B cell (primary cell): ENCODE data around the gene GAS5. TPM values are rescaled to one million over a fixed set of nuclear protein-coding genes. Genes with fewer than 3 reads are reported as not detected.

ENCODE experiments used
- ATAC-seq: fragments of 200-7000 bp; cut with Tn5 transposase; one replicate; pipeline ENCODE4 v1.10.0; 2021; ENCODE audit warnings: low read depth, mild to moderate bottlenecking, moderate number of reproducible peaks, moderate library complexity
- CTCF ChIA-PET: fragments of 350-600 bp; sonication (Branson Sonifier 250); formaldehyde crosslinking; loops from one replicate; lab custom pipeline; 2021; ENCODE audit warnings: antibody characterized with exemption, inconsistent platforms; lab: Charles Lee
- POLR2A ChIA-PET: fragments of 350-600 bp; sonication (Branson Sonifier 250); formaldehyde crosslinking; loops from one replicate; lab custom pipeline; 2021; ENCODE audit warnings: antibody characterized with exemption; lab: Charles Lee
- DNase-seq: peaks from one replicate; pipeline ENCODE4 v3.0.0; 2013
- H2AFZ ChIP-seq: 2 replicates; pipeline ENCODE4 v1.6.1; 2012; ENCODE audit warnings: mild to moderate bottlenecking, low read depth, low read length; ENCODE audit not compliant: insufficient read depth, poor library complexity, severe bottlenecking
- H3K27ac ChIP-seq, 2 donors: 1 replicate in 1 of 2; 2 replicates in 1 of 2; pipeline ENCODE4 v1.5.1; 2012 to 2013; ENCODE audit warnings: low read length in 2 of 2, mild to moderate bottlenecking in 2 of 2, moderate library complexity in 1 of 2
- H3K27me3 ChIP-seq, 4 experiments: fragments of 200-600 bp in 1 of 4; sonication (generic) in 1 of 4; replicated peaks in 1 of 4; 1 replicate in 2 of 4; 2 replicates in 2 of 4; pipeline versions ENCODE4 v1.6.1 to v1.7.0; 2013 to 2016; ENCODE audit warnings: low read length in 3 of 4, mild to moderate bottlenecking in 2 of 4, mixed read lengths in 1 of 4, moderate library complexity in 1 of 4; ENCODE audit not compliant: insufficient read depth in 4 of 4, control insufficient read depth in 3 of 4; ENCODE audit errors: control extremely low read depth in 1 of 4
- H3K36me3 ChIP-seq, 2 experiments: replicated peaks in 1 of 2; 1 replicate in 1 of 2; 2 replicates in 1 of 2; pipeline versions ENCODE4 v1.6.1 to v1.7.1; 2013; ENCODE audit warnings: low read length in 1 of 2; ENCODE audit not compliant: insufficient read depth in 2 of 2, control insufficient read depth in 1 of 2; ENCODE audit errors: control extremely low read depth in 1 of 2, extremely low read depth in 1 of 2
- H3K4me1 ChIP-seq, 2 donors: fragments of 200-600 bp in 1 of 2; sonication (generic) in 1 of 2; 1 replicate in 1 of 2; 2 replicates in 1 of 2; pipeline versions ENCODE4 v1.5.1 to v1.6.1; 2013 to 2017; ENCODE audit warnings: low read length in 2 of 2; ENCODE audit not compliant: control insufficient read depth in 2 of 2, insufficient read depth in 2 of 2
- H3K4me2 ChIP-seq: replicated peaks from 2 replicates; pipeline ENCODE3; 2012; ENCODE audit warnings: mild to moderate bottlenecking, low read depth, low read length; ENCODE audit not compliant: poor library complexity, severe bottlenecking
- H3K4me3 ChIP-seq, 5 experiments: fragments of 200-600 bp in 1 of 5; sonication (generic) in 1 of 5; 1 replicate in 3 of 5; 2 replicates in 2 of 5; pipeline versions ENCODE4 v1.5.1 to v1.7.0; 2011 to 2016; ENCODE audit warnings: low read length in 4 of 5, mild to moderate bottlenecking in 4 of 5, low read depth in 2 of 5, control low read depth in 1 of 5, moderate library complexity in 1 of 5; ENCODE audit not compliant: insufficient read depth in 1 of 5; ENCODE audit errors: control extremely low read depth in 1 of 5, extremely low read depth in 1 of 5
- H3K79me2 ChIP-seq: fragments of 200-600 bp; sonication (generic); one replicate; pipeline ENCODE4 v1.6.0; 2016; ENCODE audit warnings: low read length; ENCODE audit not compliant: control insufficient read depth, insufficient read depth
- H3K9ac ChIP-seq: fragments of 200-600 bp; sonication (generic); 2 replicates; pipeline ENCODE4 v1.6.1; 2017; ENCODE audit warnings: mild to moderate bottlenecking, low read length, moderate library complexity
- H3K9me3 ChIP-seq, 3 donors: one replicate each; pipeline versions ENCODE4 v1.6.1 to v1.7.1; 2013; ENCODE audit warnings: low read length in 2 of 3; ENCODE audit not compliant: control insufficient read depth in 2 of 3, insufficient read depth in 1 of 3; ENCODE audit errors: control extremely low read depth in 1 of 3
- H4K20me1 ChIP-seq: 2 replicates; pipeline ENCODE4 v1.6.0; 2012; ENCODE audit warnings: mild to moderate bottlenecking, low read length; ENCODE audit not compliant: insufficient read depth, control insufficient read depth, poor library complexity, severe bottlenecking
- H3K27ac Mint-ChIP-seq: one replicate; pipeline ENCODE4 v1.8.0; 2021; ENCODE audit warnings: mixed read lengths
- H3K27me3 Mint-ChIP-seq: one replicate; pipeline ENCODE4 v1.8.0; 2021; ENCODE audit warnings: mixed read lengths
- H3K4me1 Mint-ChIP-seq: one replicate; pipeline ENCODE4 v1.8.0; 2021; ENCODE audit warnings: mixed read lengths
- H3K4me3 Mint-ChIP-seq: one replicate; pipeline ENCODE4 v1.8.0; 2021; ENCODE audit warnings: mixed read lengths
- H3K9me3 Mint-ChIP-seq: one replicate; pipeline ENCODE4 v1.8.0; 2022; ENCODE audit warnings: mixed read lengths; ENCODE audit not compliant: insufficient read depth
- CTCF ChIP-seq: fragments of 200-600 bp; IDR thresholded peaks from one replicate; pipeline ENCODE4 v1.8.0; 2022; ENCODE audit warnings: antibody characterized with exemption, mild to moderate bottlenecking
- EZH2 ChIP-seq: IDR thresholded peaks from 2 replicates; pipeline ENCODE4 v1.6.1; 2012; ENCODE audit warnings: borderline replicate concordance, low read depth, mild to moderate bottlenecking, moderate library complexity, low read length; ENCODE audit not compliant: insufficient read depth, poor library complexity, severe bottlenecking
- WGBS: methylation state at CpG from one replicate; pipeline ENCODE4 v1.1.5; 2013; ENCODE audit warnings: missing lambda C conversion rate; ENCODE audit not compliant: insufficient coverage; 5-methylcytosine and 5-hydroxymethylcytosine counted together
- intact Hi-C: fragments of 100-400 bp; cut with micrococcal nuclease; formaldehyde crosslinking; loops from one replicate; pipeline ENCODE4 v1.10.0; 2022
- polyA plus RNA-seq: library from polyadenylated mRNA; depleted of rRNA; stranded (reverse); fragments of >200 nt; gene quantifications from 2 replicates; pipeline ENCODE4 v1.2.3, GENCODE V29; 2012
- total RNA-seq, 2 donors: library from RNA; stranded (reverse); fragments of 120-200 nt in 1 of 2; gene quantifications; 1 replicate in 1 of 2; 2 replicates in 1 of 2; pipeline versions ENCODE4 v1.2.3 to v1.2.4, GENCODE V29; 2013 to 2022

GAS5 gene
- total and polyA plus RNA-seq, 2 donors (not counting 1 experiment from before 2014, with no cell fraction given) = 472 to 622 TPM

GRCh38 chr1:173865468-173866164 is 2.2 kb downstream of the GAS5 start:
- Histone ChIP-seq H4K20me1 (no peaks in the 10 kb centered on the region), H3K36me3 (peaks cover 5 to 52% of the 10 kb centered on the region in 2 experiments), H3K79me2 (peaks cover 15% of the 10 kb centered on the region), H3K27me3 (no peaks in the 10 kb centered on the region), H3K4me1 (peaks cover 34 to 46% of the 10 kb centered on the region in 2 donors), H3K9me3 (no peaks in the 10 kb centered on the region), H3K4me3 (no peak overlapping the region), H3K27ac (peak overlapping the region in 1 of 2 donors; percentile 90), H3K4me2 (peak overlapping the region; percentile 90), H2AFZ (no peak overlapping the region), H3K9ac (no peak overlapping the region)
- Mint-ChIP-seq H3K27me3 (no peaks in the 10 kb centered on the region), H3K4me1 (peaks cover 61% of the 10 kb centered on the region), H3K27ac (peak overlapping the region; percentile 98), H3K9me3 (no peaks in the 10 kb centered on the region), H3K4me3 (peak overlapping the region; percentile 94)
- 29% methylated on average over 3 of the region's 4 CpGs for WGBS
- TF ChIP-seq CTCF = no peak
- ChIA-PET CTCF (interaction anchor here (0.6 to 1.5 kb wide), 4 partner anchors 42 to 856 kb away, joined by 3 to 5 read pairs (median 4); no protein-coding TSS in a partner anchor), POLR2A (interaction anchor here (0.7 kb wide), 1 partner anchor 104 kb away, joined by 3 read pairs; no protein-coding TSS in a partner anchor)
- DNase-seq (no peak), ATAC-seq (no peak)
- intact Hi-C loops = loop anchor here (5.0 kb wide), 1 partner anchor 352 kb away; no protein-coding TSS in a partner anchor

- Histone ChIP-seq H3K27me3 (no peaks in the 10 kb centered on the region), H3K27ac (peak overlapping the region in 1 of 2 donors; percentile 27), H3K4me2 (no peak overlapping the region), H3K4me1 (peaks cover 26 to 38% of the 10 kb centered on the region in 2 donors), H3K9ac (no peak overlapping the region), H3K36me3 (peaks cover 5 to 46% of the 10 kb centered on the region in 2 experiments), H2AFZ (no peak overlapping the region), H3K9me3 (no peaks in the 10 kb centered on the region), H3K79me2 (peaks cover 13% of the 10 kb centered on the region), H3K4me3 (no peak overlapping the region), H4K20me1 (no peaks in the 10 kb centered on the region)
- intact Hi-C loops = no loop called here
- Mint-ChIP-seq H3K4me3 (peak overlapping the region; percentile 17), H3K4me1 (peaks cover 49% of the 10 kb centered on the region), H3K27ac (peak overlapping the region; percentile 54), H3K9me3 (no peaks in the 10 kb centered on the region), H3K27me3 (no peaks in the 10 kb centered on the region)
- CTCF ChIA-PET = interaction anchor here (1.4 to 1.5 kb wide), 3 partner anchors 41 to 1124 kb away, joined by 4 to 5 read pairs (median 5); no protein-coding TSS in a partner anchor
- TF ChIP-seq CTCF = no peak
- no peak for TF ChIP-seq EZH2
- 59% methylated on average over 3 of the region's 5 CpGs for WGBS
- DNase-seq = no peak
- POLR2A ChIA-PET = no interaction called here
- ATAC-seq = no peak
These were observed 3.5 kb downstream of the GAS5 start for GRCh38 chr1:173864179-173864867.
